Measurements from ENCODE around the gene PLXNB1.

- TF ChIP-seq CTCF (IDR thresholded peaks at IDR 0.05; ENCODE audit: borderline replicate concordance, extremely low read depth, low read length, poor library complexity, severe bottlenecking) (no peak), EZH2 (IDR thresholded peaks at IDR 0.05; ENCODE audit: borderline replicate concordance, low read depth, low read length, severe bottlenecking) (no peak)
Observed at GRCh38 chr3:48441940-48442339, 12.1 kb upstream of the PLXNB1 start.
